ENCODE data around the gene TMEM267. TPM values are rescaled to one million over a fixed set of nuclear protein-coding genes. Genes with fewer than 3 reads are reported as not detected.
"Not testable (repeated sequence)": the region's sequence is repeated elsewhere in the genome, so short reads cannot be mapped to it uniquely, and the experiment has no call there.

Gene TMEM267
- total RNA-seq, 1 donor from 2014 or later = 12.7 TPM

GRCh38 chr5:43514816-43515677, 31.4 kb upstream of the TMEM267 start, which contains the start of gene C5orf34:
Gene C5orf34, minus strand, starts transcription at chr5:43515148. Its CDS starts 5,809 bp downstream, at chr5:43509339.
- H3K9me3 ChIP-seq = no peaks in the 10 kb centered on the region
- TF ChIP-seq CTCF (IDR thresholded peaks at IDR 0.05) = no peak
- H3K36me3 ChIP-seq = no peaks in the 10 kb centered on the region
- peak within 1 kb of the TSS; percentile 85 for H3K27ac ChIP-seq
- H3K4me1 ChIP-seq = peaks cover 8% of the 10 kb centered on the region
- H3K4me3 ChIP-seq = peak within 1 kb of the TSS; percentile 74
- peak; percentile 100 for ATAC-seq
- intact Hi-C loops (cut with DNase I) = no loop called here
- peak; percentile 96 for DNase-seq
- H3K27me3 ChIP-seq (ENCODE audit: low read depth) = no peaks in the 10 kb centered on the region

GRCh38 chr5:43514471-43514815, 30.8 kb upstream of the TMEM267 start:
- Histone ChIP-seq H3K27ac (peak overlapping the region; percentile 85), H3K4me1 (peaks cover 8% of the 10 kb centered on the region), H3K27me3 (ENCODE audit: low read depth) (no peaks in the 10 kb centered on the region), H3K4me3 (peak overlapping the region; percentile 74), H3K36me3 (no peaks in the 10 kb centered on the region), H3K9me3 (no peaks in the 10 kb centered on the region)
- intact Hi-C loops (cut with DNase I) = no loop called here
- ATAC-seq (peak in 1 of 2 donors; percentile 2), DNase-seq (no peak)
- TF ChIP-seq CTCF (IDR thresholded peaks at IDR 0.05) = no peak

- DNase-seq = no peak
- no peaks in the 10 kb centered on the region for H3K27me3 ChIP-seq (ENCODE audit: low read depth)
- H3K36me3 ChIP-seq = no peaks in the 10 kb centered on the region
- ATAC-seq = no peak
- peaks cover 8% of the 10 kb centered on the region for H3K4me1 ChIP-seq
- H3K9me3 ChIP-seq = no peaks in the 10 kb centered on the region
- no peak for TF ChIP-seq CTCF (IDR thresholded peaks at IDR 0.05)
- intact Hi-C loops (cut with DNase I) = no loop called here
- peak overlapping the region; percentile 74 for H3K4me3 ChIP-seq
- no peak overlapping the region for H3K27ac ChIP-seq
Observed at GRCh38 chr5:43514025-43514424, 30.4 kb upstream of the TMEM267 start.

- DNase-seq; intact Hi-C loops (cut with DNase I): not testable (repeated sequence)
Observed at GRCh38 chr5:43511062-43511461, 27.4 kb upstream of the TMEM267 start.

GRCh38 chr5:43498581-43498980, 14.9 kb upstream of the TMEM267 start:
- no peaks in the 10 kb centered on the region for H3K9me3 ChIP-seq
- no peak overlapping the region for H3K27ac ChIP-seq
- ATAC-seq = no peak
- no peak for TF ChIP-seq CTCF (IDR thresholded peaks at IDR 0.05)
- DNase-seq = no peak
- H3K4me1 ChIP-seq = no peaks in the 10 kb centered on the region
- H3K4me3 ChIP-seq = no peak overlapping the region
- no peaks in the 10 kb centered on the region for H3K36me3 ChIP-seq
- intact Hi-C loops (cut with DNase I) = no loop called here
- H3K27me3 ChIP-seq (ENCODE audit: low read depth) = no peaks in the 10 kb centered on the region

More at GRCh38 chr5:43511062-43511461, 27.4 kb upstream of the TMEM267 start:
- H3K4me1 ChIP-seq; H3K9me3 ChIP-seq; H3K27me3 ChIP-seq (ENCODE audit: low read depth); H3K36me3 ChIP-seq; H3K27ac ChIP-seq; H3K4me3 ChIP-seq; ATAC-seq: not testable (repeated sequence)

Data from lower lobe of right lung (tissue), 2 donors.